Measurements from ENCODE around the gene NYNRIN. TPM values are rescaled to one million over a fixed set of nuclear protein-coding genes. Genes with fewer than 3 reads are reported as not detected.

The NYNRIN gene
- total RNA-seq, 1 experiment from 2014 or later: 0.57 TPM

DNA sequence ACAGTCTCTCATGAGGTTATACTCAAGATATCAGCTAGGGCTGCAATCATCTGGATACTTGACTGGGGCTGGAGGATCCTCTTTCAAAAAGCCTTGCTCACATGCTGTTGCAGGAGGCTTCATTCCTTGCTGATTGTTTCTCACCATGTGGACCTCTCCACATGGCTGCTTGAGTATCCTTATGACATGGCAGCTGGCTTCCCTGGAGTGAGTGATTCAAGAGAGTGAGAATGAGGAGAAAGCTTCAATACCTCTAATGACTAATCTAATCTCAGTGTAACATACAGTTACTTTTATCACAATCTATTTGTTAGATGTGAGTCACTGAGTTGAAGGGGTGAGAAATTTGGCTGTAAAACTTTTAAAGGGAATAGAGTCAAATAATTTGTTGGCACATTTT lies 58.2 kb downstream of the NYNRIN start:
- no peak for DNase-seq (ENCODE audit: low read depth)

DNA sequence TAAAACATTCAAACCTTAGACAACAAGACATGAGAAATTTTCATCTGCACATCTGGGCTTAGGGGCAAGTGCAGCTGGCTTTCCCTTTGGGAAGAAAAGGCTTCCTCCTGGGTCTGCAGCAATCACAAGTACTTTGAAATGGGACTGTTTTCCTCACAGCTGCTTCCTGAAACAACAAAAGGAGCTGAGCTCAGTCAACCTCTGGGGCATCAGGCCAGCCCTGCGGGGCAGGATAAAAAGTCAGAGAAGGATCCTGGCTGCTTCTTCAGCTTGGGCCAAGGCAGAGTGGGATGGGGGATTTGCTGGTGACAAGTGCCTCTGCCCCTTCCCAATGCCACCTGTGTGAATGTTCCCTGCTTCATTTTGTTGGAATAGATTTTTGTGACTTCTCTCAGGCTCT lies 59.9 kb downstream of the NYNRIN start:
- no peak for DNase-seq (ENCODE audit: low read depth)

DNA sequence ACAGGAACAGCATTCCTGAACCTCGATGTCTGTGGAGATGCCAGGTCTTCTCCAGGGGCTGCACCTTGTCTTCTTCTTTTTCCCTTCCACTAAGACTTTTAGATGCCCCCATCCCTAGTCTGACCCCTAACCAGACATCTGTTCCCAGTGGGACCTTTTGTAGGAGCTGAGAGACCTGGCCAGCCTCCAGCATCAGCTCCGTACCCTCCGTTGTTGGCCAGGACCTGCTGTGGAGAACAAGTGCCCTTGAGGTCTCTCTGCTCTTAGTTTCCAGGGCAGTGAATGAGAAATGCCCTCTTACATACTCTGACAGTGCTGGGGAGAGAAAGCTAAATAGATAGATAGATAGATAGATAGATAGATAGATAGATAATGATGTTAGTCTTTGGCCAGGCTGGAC lies 60.5 kb downstream of the NYNRIN start:
- DNase-seq (ENCODE audit: low read depth): no peak

DNA sequence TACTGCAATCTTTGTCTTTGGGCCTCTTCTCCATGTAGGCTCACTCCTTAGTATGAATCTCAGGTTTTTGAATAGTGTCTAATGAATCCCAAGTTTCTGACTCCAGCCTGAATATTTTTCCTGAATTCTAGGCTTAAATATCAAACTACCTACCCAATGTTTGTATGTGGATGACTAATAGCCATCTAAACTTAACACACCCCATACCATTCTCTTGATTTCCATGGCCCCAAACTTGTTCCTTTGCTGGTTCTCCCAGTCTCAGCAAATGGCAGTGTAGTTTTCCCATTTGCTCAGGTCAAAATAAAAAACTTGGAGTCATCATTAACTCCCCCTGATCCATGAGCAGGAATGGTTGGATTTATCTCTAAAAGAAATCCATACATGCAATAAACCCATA lies 62.5 kb downstream of the NYNRIN start:
- no peak for DNase-seq (ENCODE audit: low read depth)

DNA sequence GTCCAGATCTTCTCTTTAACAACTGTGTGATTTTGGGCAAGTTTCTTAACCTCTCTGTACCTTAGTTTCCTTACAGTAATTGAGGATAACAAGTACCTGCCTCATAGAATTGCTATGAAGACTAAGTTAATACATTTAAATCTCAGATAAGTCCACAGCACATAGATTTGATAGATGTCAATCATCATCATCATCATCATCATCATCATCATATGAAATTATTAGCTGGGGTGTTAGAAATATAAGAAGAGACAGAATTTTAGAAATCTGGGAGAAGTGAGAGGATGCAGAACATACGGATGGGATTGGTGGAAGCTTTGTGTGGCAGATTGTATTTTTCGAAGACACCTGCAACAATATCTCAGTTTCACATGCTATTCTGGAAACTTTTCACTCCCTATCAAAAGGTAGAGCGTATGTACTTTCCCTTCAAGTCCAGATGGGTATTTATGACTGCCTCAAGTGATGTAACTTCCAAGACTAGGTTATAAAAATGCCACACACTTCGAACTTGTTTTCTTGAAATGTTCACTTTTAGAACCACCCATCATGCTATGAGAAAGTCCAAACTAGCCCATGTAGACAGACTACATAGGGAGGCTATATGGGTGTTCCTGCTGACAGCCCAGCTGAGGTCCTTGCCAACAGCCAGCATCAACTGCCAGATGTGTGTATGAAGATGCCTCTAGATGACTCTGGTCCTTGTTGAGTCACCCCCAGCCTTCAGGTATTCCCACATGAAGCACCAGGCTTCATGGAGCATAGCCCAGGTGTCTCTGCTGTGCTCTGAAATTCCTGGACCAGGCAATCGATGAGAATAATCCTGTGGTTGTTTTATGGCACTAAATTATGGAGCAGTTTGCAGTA lies 64.4 kb downstream of the NYNRIN start:
- DNase-seq (ENCODE audit: low read depth): no peak

DNA sequence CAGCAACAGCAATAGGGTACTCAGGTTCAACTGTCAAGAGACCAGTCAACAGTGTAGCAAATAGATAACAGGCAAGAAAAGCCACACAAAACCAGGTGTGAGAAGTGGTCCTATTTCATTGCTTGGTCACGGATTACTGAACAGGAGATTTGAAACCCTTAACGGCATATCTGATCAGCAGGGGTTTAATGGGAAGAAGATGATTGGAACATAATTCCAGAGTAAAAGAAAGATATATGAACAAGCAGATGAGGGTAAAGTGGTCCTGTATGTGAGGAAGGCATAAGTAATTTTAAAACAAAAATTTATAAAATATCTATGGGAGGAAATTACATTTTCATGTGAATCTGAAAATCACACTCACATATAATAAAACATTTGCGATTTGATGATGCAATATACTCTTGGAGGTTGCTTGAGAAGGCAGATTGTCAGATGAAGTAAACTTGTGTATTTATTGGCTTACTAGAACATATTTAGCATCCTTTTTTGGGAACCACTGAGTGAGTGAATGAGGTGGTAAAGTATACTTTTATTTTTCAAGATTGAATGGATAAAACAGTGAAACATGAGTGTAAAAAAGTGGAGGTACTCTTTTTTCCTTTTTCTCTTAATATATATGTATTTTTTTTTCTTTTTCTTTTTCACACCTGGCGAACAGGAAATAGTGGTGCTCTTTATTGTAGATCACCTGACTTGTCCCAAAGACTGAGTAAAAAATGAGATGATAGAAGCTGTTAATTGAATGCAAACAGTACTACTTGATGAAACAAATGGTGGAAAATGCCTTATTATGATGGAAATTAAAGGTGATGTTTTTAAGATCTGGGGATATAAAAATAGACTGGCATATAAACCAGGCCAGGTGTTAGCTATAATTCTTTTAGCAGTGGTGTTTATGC lies 65.3 kb downstream of the NYNRIN start:
- no peak for DNase-seq (ENCODE audit: low read depth)

DNA sequence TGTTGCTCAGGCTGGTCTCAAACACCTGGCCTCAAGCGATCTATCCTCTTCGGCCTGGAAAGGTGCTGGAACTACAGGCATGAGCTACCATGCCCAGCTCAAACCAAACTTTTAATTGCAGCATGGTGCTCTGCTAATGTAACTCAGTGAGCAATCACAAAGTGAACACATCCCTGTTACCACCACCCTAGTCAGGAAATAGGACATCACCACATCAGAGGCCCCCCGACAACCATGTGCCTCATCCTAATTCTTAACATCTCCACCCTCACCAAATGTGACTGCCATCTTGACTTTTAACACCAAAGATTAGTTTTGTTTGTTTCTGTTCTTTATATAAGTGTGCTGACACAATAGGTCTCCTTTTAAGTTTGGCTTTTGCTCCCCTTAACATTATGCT lies 66.6 kb downstream of the NYNRIN start:
- DNase-seq (ENCODE audit: low read depth): no peak

DNA sequence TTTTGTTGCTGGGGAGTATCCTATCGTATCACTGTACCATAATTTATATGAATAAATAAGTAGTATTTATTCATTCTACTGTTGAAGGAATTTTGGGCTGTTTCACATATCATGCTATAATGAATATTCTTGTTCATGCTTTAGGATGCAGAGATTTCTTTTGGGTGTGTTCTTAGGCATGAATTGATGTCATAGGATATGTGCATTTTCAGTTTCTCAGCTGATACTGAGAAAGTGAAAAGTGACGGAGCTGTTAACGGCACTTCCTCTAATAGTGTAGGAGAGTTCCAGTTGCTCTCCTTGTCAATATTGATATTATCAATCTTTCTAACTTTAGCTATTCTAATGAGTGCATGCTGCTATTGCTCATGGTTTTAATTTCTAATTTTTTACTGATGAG lies 67.0 kb downstream of the NYNRIN start:
- DNase-seq (ENCODE audit: low read depth): no peak

Other genes with a start within 250 kb of the NYNRIN start
- gene IRF9, start 237.7 kb upstream of the NYNRIN start, total RNA-seq (2014; rRNA removed; shearing (Covaris generic)): 7.9 and 25.5 TPM in 2 replicates
- not detected in 2 replicates for gene REC8, start 226.9 kb upstream of the NYNRIN start, total RNA-seq (2014; rRNA removed; shearing (Covaris generic))
- 165 and 275 TPM in 2 replicates for gene IPO4, start 210.2 kb upstream of the NYNRIN start, total RNA-seq (2014; rRNA removed; shearing (Covaris generic))
- 91.9 and 98.7 TPM in 2 replicates for gene TM9SF1, start 203.6 kb upstream of the NYNRIN start, total RNA-seq (2014; rRNA removed; shearing (Covaris generic))
- gene TSSK4, start 193.3 kb upstream of the NYNRIN start, total RNA-seq (2014; rRNA removed; shearing (Covaris generic)): not detected in 2 replicates
- 60.1 and 89.8 TPM in 2 replicates for gene CHMP4A, start 185.5 kb upstream of the NYNRIN start, total RNA-seq (2014; rRNA removed; shearing (Covaris generic))
- gene MDP1, start 182.9 kb upstream of the NYNRIN start, total RNA-seq (2014; rRNA removed; shearing (Covaris generic)): 12.7 and 18.9 TPM in 2 replicates
- 308 and 348 TPM in 2 replicates for gene NEDD8, start 166.6 kb upstream of the NYNRIN start, total RNA-seq (2014; rRNA removed; shearing (Covaris generic))
- gene GMPR2, start 166.1 kb upstream of the NYNRIN start, total RNA-seq (2014; rRNA removed; shearing (Covaris generic)): 83.3 and 112 TPM in 2 replicates
- gene TINF2, start 156.4 kb upstream of the NYNRIN start, total RNA-seq (2014; rRNA removed; shearing (Covaris generic)): 34.6 and 48.3 TPM in 2 replicates
- gene TGM1, start 135.8 kb upstream of the NYNRIN start, total RNA-seq (2014; rRNA removed; shearing (Covaris generic)): 0.69 and 2.6 TPM in 2 replicates
- 21.5 and 22.1 TPM in 2 replicates for gene RABGGTA, start 127.4 kb upstream of the NYNRIN start, total RNA-seq (2014; rRNA removed; shearing (Covaris generic))
- 1.7 and 4.9 TPM in 2 replicates for gene DHRS1, start 99.2 kb upstream of the NYNRIN start, total RNA-seq (2014; rRNA removed; shearing (Covaris generic))
- gene NOP9, start 99.2 kb upstream of the NYNRIN start, total RNA-seq (2014; rRNA removed; shearing (Covaris generic)): 15.8 and 17.1 TPM in 2 replicates
- gene CIDEB, start 91.0 kb upstream of the NYNRIN start, total RNA-seq (2014; rRNA removed; shearing (Covaris generic)): 0.06 TPM in 1 of 2 replicates, not detected in the other
- gene LTB4R2, start 88.9 kb upstream of the NYNRIN start, total RNA-seq (2014; rRNA removed; shearing (Covaris generic)): 6.9 and 16.7 TPM in 2 replicates
- gene LTB4R, start 87.5 kb upstream of the NYNRIN start, total RNA-seq (2014; rRNA removed; shearing (Covaris generic)): 2.5 and 6.3 TPM in 2 replicates
- 0.17 TPM in 1 of 2 replicates, not detected in the other for gene ADCY4, start 63.9 kb upstream of the NYNRIN start, total RNA-seq (2014; rRNA removed; shearing (Covaris generic))
- gene RIPK3, start 59.0 kb upstream of the NYNRIN start, total RNA-seq (2014; rRNA removed; shearing (Covaris generic)): not detected in 2 replicates
- gene NFATC4, start 30.8 kb upstream of the NYNRIN start, total RNA-seq (2014; rRNA removed; shearing (Covaris generic)): 14.5 and 28.8 TPM in 2 replicates
- gene CBLN3, start 30.7 kb downstream of the NYNRIN start, total RNA-seq (2014; rRNA removed; shearing (Covaris generic)): not detected in 2 replicates
- 22.4 and 29.4 TPM in 2 replicates for gene KHNYN, start 31.0 kb downstream of the NYNRIN start, total RNA-seq (2014; rRNA removed; shearing (Covaris generic))
- 9.3 and 10.0 TPM in 2 replicates for gene SDR39U1, start 43.8 kb downstream of the NYNRIN start, total RNA-seq (2014; rRNA removed; shearing (Covaris generic))
- gene CMA1, start 109.3 kb downstream of the NYNRIN start, total RNA-seq (2014; rRNA removed; shearing (Covaris generic)): not detected in 2 replicates
- not detected in 2 replicates for gene CTSG, start 177.2 kb downstream of the NYNRIN start, total RNA-seq (2014; rRNA removed; shearing (Covaris generic))
- gene GZMH, start 210.7 kb downstream of the NYNRIN start, total RNA-seq (2014; rRNA removed; shearing (Covaris generic)): not detected in 2 replicates
- not detected in 2 replicates for gene GZMB, start 235.2 kb downstream of the NYNRIN start, total RNA-seq (2014; rRNA removed; shearing (Covaris generic))

Measured in Daoy (cell line).